ENCODE data around the gene MLX.

MLX gene

DNA sequence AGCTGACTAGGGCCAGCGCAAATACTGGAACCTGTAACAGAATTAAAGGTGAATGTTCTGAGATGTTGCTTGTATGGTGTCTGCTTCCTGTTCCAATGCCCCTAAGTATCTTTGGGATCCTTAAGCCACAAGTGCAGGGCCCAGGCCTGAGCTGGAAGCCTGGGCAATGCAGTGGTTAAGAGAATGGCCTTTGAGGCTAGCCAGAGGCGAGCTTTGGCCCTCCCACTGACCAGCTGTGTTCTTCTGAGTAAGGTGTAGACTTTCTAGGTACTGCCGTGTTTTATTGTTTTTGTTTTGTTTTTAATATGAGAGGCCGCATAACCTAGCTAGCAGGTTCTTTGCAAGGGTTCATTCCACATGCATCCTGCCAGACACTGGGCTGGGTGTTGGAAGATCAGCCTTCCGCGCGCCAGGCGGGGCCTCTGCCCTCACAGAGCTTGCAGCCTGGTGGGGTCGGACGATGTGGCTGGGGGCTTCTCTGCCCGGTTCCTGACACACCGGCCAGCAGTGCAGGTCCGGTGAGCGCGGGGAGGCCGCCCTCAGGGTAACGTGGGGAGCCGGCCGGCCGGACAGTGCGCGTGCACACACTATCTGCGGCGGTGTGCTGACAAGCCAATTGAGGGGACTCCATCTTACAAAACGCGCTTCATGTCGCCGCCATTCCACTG lies 551 bp upstream of the MLX start:
- H3K27me3 ChIP-seq (ENCODE audit: insufficient read depth, poor library complexity, severe bottlenecking): no peaks in the 10 kb centered on the region
- H3K27ac ChIP-seq (replicated peaks): peak overlapping the region; percentile 97
- no peak for TF ChIP-seq POLR2AphosphoS5 (IDR thresholded peaks at IDR 0.05; ENCODE audit: low read depth)
- no peak for TF ChIP-seq SPI1 (IDR thresholded peaks at IDR 0.05; ENCODE audit: borderline replicate concordance, low read depth)
- TF ChIP-seq, protein P1, sequence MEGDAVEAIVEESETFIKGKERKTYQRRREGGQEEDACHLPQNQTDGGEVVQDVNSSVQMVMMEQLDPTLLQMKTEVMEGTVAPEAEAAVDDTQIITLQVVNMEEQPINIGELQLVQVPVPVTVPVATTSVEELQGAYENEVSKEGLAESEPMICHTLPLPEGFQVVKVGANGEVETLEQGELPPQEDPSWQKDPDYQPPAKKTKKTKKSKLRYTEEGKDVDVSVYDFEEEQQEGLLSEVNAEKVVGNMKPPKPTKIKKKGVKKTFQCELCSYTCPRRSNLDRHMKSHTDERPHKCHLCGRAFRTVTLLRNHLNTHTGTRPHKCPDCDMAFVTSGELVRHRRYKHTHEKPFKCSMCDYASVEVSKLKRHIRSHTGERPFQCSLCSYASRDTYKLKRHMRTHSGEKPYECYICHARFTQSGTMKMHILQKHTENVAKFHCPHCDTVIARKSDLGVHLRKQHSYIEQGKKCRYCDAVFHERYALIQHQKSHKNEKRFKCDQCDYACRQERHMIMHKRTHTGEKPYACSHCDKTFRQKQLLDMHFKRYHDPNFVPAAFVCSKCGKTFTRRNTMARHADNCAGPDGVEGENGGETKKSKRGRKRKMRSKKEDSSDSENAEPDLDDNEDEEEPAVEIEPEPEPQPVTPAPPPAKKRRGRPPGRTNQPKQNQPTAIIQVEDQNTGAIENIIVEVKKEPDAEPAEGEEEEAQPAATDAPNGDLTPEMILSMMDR (IDR thresholded peaks at IDR 0.05; ENCODE audit: insufficient read depth, low read length): no peak
- TF ChIP-seq GABPA (IDR thresholded peaks at IDR 0.05; ENCODE audit: low read depth): no peak
- TF ChIP-seq, protein P2, sequence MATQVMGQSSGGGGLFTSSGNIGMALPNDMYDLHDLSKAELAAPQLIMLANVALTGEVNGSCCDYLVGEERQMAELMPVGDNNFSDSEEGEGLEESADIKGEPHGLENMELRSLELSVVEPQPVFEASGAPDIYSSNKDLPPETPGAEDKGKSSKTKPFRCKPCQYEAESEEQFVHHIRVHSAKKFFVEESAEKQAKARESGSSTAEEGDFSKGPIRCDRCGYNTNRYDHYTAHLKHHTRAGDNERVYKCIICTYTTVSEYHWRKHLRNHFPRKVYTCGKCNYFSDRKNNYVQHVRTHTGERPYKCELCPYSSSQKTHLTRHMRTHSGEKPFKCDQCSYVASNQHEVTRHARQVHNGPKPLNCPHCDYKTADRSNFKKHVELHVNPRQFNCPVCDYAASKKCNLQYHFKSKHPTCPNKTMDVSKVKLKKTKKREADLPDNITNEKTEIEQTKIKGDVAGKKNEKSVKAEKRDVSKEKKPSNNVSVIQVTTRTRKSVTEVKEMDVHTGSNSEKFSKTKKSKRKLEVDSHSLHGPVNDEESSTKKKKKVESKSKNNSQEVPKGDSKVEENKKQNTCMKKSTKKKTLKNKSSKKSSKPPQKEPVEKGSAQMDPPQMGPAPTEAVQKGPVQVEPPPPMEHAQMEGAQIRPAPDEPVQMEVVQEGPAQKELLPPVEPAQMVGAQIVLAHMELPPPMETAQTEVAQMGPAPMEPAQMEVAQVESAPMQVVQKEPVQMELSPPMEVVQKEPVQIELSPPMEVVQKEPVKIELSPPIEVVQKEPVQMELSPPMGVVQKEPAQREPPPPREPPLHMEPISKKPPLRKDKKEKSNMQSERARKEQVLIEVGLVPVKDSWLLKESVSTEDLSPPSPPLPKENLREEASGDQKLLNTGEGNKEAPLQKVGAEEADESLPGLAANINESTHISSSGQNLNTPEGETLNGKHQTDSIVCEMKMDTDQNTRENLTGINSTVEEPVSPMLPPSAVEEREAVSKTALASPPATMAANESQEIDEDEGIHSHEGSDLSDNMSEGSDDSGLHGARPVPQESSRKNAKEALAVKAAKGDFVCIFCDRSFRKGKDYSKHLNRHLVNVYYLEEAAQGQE (IDR thresholded peaks at IDR 0.05; ENCODE audit: insufficient replicate concordance, low read depth): no peak
- no peak for DNase-seq (ENCODE audit: low read depth in 1 of 2, low spot score in 1 of 2)
- H3K4me3 ChIP-seq (replicated peaks; ENCODE audit: insufficient read depth, low read length): peak overlapping the region; percentile 82

DNA sequence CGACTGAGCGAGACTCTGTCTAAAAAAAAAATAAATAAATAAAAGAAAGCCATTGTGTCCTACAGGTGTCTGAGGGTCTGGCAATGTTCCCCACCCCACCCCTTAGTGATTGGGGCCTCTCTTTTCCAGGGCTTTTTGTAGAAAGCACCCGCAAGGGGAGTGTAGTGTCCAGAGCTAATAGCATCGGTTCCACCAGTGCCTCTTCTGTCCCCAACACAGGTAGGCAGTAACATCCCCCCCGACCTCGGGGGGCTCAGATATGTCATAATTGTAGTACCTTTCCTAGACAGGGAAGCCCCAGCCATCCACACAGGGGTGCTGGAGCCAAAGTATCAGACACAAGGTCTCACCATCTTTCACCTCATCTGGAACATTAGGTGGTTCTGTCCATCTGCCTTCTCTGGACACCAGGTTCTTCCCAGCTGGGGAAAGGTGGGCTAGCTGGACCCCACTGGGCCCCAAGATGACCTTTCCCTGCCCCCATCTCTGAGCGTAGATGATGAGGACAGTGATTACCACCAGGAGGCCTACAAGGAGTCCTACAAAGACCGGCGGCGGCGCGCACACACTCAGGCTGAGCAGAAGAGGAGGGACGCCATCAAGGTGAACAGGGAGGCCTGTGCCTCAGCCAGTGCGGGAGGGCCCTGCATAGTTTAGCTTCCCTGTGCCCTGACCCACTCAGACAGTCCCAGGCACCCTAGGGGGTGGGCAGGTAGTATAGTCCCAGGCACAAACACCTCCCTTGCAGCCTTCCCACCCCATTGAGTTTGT lies 1.6 kb downstream of the MLX start:
- Histone ChIP-seq H3K27ac (replicated peaks) (no peak overlapping the region; the same call in 1 of the 2 replicates), H3K27me3 (ENCODE audit: insufficient read depth, poor library complexity, severe bottlenecking) (no peaks in the 10 kb centered on the region)
- TF ChIP-seq SPI1 (IDR thresholded peaks at IDR 0.05; ENCODE audit: borderline replicate concordance, low read depth) (no peak), GABPA (IDR thresholded peaks at IDR 0.05; ENCODE audit: low read depth) (no peak), POLR2AphosphoS5 (IDR thresholded peaks at IDR 0.05; ENCODE audit: low read depth) (no peak)
- TF ChIP-seq, protein P1 (IDR thresholded peaks at IDR 0.05; ENCODE audit: insufficient read depth, low read length): no peak
- TF ChIP-seq, protein P2 (IDR thresholded peaks at IDR 0.05; ENCODE audit: insufficient replicate concordance, low read depth): no peak

DNA sequence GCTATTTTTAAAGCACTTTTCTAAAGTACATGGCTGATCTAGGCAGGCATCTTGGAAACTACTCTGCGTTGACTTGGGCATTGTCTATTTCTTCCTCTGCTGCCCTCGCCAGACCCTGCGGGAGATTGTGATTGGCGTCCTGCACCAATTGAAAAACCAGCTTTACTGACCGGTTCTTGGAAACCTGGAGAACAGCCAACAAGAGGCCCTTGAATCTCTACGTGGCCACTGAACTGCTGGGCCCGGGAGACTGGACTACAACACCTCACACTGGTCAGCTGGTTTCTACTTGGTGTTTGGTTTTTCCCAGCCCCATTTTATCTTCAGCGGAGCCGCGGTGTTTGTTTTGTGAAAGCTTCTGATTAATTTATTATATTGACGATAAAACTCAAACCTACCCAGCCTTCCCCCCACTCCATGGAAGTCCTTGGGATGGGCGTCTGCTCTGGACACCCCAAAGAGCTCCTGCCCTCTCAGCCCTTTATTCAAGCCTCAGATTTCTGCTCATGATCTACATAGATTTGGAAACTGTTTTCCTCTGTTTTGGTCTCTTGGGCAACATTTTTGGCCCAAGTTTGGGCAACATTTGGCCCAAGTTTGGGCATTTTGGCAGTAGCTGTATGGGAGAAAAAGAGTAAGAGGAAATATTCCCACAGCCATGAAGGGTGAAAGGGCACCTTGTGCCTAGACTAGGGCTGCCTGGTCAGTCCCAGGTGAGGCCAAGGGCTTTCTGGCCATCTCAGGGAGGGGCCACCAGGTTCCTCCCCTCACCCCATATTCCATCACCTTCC lies 4.7 kb downstream of the MLX start:
- Histone ChIP-seq H3K27ac (replicated peaks) (no peak overlapping the region), H3K27me3 (ENCODE audit: insufficient read depth, poor library complexity, severe bottlenecking) (no peaks in the 10 kb centered on the region), H3K4me3 (replicated peaks; ENCODE audit: insufficient read depth, low read length) (no peak overlapping the region)
- DNase-seq (ENCODE audit: low read depth in 1 of 2, low spot score in 1 of 2): no peak
- TF ChIP-seq POLR2AphosphoS5 (IDR thresholded peaks at IDR 0.05; ENCODE audit: low read depth): no peak
- no peak for TF ChIP-seq GABPA (IDR thresholded peaks at IDR 0.05; ENCODE audit: low read depth)
- TF ChIP-seq, protein P1 (IDR thresholded peaks at IDR 0.05; ENCODE audit: insufficient read depth, low read length): no peak
- TF ChIP-seq SPI1 (IDR thresholded peaks at IDR 0.05; ENCODE audit: borderline replicate concordance, low read depth): no peak
- TF ChIP-seq, protein P2 (IDR thresholded peaks at IDR 0.05; ENCODE audit: insufficient replicate concordance, low read depth): no peak

More for the DNA sequence above, 1.6 kb downstream of the MLX start:
- no peak for DNase-seq (ENCODE audit: low read depth in 1 of 2, low spot score in 1 of 2)
- no peak overlapping the region for H3K4me3 ChIP-seq (replicated peaks; ENCODE audit: insufficient read depth, low read length)
